GM10266 (cell line): ENCODE data around the gene SLC30A9.

Source experiments
- DNase-seq: peaks from one replicate; pipeline ENCODE4 v3.0.0; 2012; ENCODE audit errors: extremely low spot score
- TF ChIP-seq, protein P1 (sequence below): IDR thresholded peaks from 2 replicates; pipeline ENCODE4 v1.5.1; 2012; ENCODE audit warnings: mild to moderate bottlenecking, low read depth; ENCODE audit not compliant: control insufficient read depth, insufficient read depth; ENCODE audit errors: missing control alignments

The SLC30A9 gene

DNA sequence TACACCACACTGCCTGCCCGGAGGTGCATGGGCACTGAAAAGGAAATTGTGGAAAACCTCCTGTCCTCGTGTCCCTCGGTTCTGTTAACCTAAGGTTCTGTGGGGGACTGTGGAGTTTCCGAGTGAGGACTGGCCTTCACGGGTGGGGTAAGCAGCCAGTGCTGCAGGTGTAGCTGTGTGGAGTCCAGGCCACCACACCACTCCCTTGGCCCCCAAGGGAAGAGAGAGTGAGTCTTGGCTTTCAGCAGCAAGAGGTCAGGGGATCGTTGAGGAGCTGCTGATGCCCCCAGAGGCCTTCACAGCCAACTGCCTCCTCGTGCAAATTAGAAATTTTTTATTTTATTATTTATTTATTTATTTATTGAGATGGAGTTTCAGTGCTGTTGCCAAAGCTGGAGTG lies 141.8 kb downstream of the SLC30A9 start:
- DNase-seq: no peak
- TF ChIP-seq, protein P1, sequence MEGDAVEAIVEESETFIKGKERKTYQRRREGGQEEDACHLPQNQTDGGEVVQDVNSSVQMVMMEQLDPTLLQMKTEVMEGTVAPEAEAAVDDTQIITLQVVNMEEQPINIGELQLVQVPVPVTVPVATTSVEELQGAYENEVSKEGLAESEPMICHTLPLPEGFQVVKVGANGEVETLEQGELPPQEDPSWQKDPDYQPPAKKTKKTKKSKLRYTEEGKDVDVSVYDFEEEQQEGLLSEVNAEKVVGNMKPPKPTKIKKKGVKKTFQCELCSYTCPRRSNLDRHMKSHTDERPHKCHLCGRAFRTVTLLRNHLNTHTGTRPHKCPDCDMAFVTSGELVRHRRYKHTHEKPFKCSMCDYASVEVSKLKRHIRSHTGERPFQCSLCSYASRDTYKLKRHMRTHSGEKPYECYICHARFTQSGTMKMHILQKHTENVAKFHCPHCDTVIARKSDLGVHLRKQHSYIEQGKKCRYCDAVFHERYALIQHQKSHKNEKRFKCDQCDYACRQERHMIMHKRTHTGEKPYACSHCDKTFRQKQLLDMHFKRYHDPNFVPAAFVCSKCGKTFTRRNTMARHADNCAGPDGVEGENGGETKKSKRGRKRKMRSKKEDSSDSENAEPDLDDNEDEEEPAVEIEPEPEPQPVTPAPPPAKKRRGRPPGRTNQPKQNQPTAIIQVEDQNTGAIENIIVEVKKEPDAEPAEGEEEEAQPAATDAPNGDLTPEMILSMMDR: no peak

DNA sequence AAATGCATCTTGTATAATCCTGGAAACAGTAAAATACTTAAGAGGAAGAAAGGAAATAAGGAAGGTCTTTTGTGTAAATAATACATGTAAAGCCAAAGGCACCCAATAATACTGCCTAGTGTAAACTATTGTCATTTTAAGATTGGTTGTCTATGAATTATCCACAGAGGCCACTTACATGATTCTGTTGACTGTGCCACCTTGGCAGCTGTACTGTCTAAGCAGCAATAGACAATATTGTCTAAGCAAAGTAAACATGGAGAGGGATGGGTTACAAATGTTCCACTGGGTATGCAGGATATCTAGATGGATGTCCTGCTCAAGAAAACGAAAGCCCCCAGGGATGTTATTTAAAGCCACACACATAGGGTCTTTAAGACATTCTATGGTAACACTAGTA lies 142.7 kb downstream of the SLC30A9 start:
- DNase-seq: no peak
- TF ChIP-seq, protein P1: no peak

DNA sequence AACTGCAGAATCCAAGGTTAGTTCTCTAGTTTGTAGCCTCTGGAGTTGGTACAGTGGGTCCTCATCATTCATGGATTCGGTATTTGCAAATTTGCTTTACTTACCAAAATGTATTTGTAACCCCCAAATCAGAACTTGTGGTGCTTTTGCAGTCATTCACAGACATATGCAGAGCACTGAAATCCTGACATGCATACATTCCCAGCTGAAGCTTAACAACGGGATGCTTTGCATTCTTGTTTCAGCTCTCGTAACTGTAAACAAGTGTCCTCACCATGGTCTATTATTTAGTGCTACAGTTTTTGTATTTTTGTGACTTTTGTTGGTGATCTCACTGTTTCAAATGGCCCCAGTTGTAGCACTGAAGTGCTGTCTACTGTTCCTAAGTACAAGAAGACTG lies 146.0 kb downstream of the SLC30A9 start:
- DNase-seq: no peak
- TF ChIP-seq, protein P1: no peak
